ENCODE measurements around the gene CCDC142. TPM values are rescaled to one million over a fixed set of nuclear protein-coding genes. Genes with fewer than 3 reads are reported as not detected.
A peak's percentile ranks its signal among the peaks of the same experiment; 100 is the strongest.

Gene CCDC142
- total and polyA plus RNA-seq, 2 donors (not counting 1 experiment from before 2014, with no cell fraction given) = 13.0 to 61.6 TPM

DNA sequence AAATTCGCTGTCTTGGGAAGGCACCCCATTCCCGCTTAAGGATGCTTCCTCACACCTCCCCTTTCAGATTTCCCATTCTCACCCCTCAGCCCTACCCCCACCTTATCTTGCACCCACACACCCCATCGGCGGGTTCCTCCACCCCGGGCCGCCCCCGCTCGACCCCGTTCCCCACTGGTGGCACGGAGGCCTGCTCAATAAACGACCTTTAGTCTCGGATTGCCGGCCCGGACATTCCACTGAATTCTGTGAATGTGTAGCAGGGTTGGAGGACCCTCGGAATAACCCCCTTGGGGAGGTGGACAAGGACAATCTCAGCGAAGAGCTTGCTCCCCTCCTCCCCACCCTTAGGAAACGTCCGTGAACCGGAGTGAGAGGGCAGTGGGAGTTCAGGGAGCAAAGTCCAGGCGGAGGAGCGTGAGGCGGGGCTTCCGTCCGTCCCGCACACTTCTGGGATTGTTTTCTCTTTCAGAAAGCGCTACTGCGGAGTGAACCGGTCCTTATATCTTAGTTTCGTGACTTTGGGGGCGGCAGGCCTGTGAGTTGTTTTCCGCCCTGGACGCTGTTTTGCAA, 19.4 kb upstream of the CCDC142 start:
- DNase-seq = no peak
- Histone ChIP-seq H3K27ac (ENCODE audit: low read length in 2 of 2) (no peak overlapping the region), H3K4me3 (ENCODE audit: control extremely low read depth in 1 of 5, extremely low read depth in 1 of 5, insufficient read depth in 1 of 5, low read depth in 2 of 5, low read length in 4 of 5) (peak overlapping the region in 4 of 5 experiments; percentile 46 to 67 (median 54)), H3K79me2 (ENCODE audit: control insufficient read depth, insufficient read depth, low read length) (peaks cover 8% of the 10 kb centered on the region), H3K4me1 (ENCODE audit: control insufficient read depth in 2 of 2, insufficient read depth in 2 of 2, low read length in 2 of 2) (peaks cover 60 to 62% of the 10 kb centered on the region in 2 donors), H4K20me1 (ENCODE audit: control insufficient read depth, insufficient read depth, low read length, poor library complexity, severe bottlenecking) (no peaks in the 10 kb centered on the region), H3K9me3 (ENCODE audit: control extremely low read depth in 1 of 3, control insufficient read depth in 2 of 3, insufficient read depth in 1 of 3, low read length in 2 of 3) (peaks cover 0 to 31% (median 0%) of the 10 kb centered on the region in 3 donors), H3K36me3 (replicated peaks in 1 of 2; ENCODE audit: control extremely low read depth in 1 of 2, control insufficient read depth in 1 of 2, extremely low read depth in 1 of 2, insufficient read depth in 2 of 2, low read length in 1 of 2) (peaks cover 0 to 10% of the 10 kb centered on the region in 2 experiments), H2AFZ (ENCODE audit: insufficient read depth, low read depth, low read length, poor library complexity, severe bottlenecking) (peak overlapping the region; percentile 73), H3K4me2 (replicated peaks; ENCODE audit: low read depth, low read length, poor library complexity, severe bottlenecking) (peak overlapping the region; percentile 94), H3K9ac (ENCODE audit: low read length) (peak overlapping the region; percentile 67), H3K27me3 (replicated peaks in 1 of 4; ENCODE audit: control extremely low read depth in 1 of 4, control insufficient read depth in 3 of 4, insufficient read depth in 4 of 4, low read length in 3 of 4) (peaks cover 0 to 87% (median 37%) of the 10 kb centered on the region in 4 experiments)
- 16% methylated on average over 20 of the region's 32 CpGs for WGBS (ENCODE audit: insufficient coverage)
- ATAC-seq (ENCODE audit: low read depth) = no peak
- Mint-ChIP-seq H3K4me3 (peak overlapping the region; percentile 86), H3K9me3 (ENCODE audit: insufficient read depth) (no peaks in the 10 kb centered on the region), H3K4me1 (peaks cover 74% of the 10 kb centered on the region), H3K27me3 (peaks cover 65% of the 10 kb centered on the region), H3K27ac (peak overlapping the region; percentile 59)
- intact Hi-C loops (cut with micrococcal nuclease) = no loop called here
- POLR2A ChIA-PET = interaction anchor here (1.6 kb wide), 1 partner anchor 45 kb away, joined by 3 read pairs; no protein-coding TSS in a partner anchor
- CTCF ChIA-PET = interaction anchor here (1.0 to 3.0 kb wide), 4 partner anchors 12 to 84 kb away, joined by 3 to 16 read pairs (median 9); partner anchors contain the start of genes CCDC142 and TTC31
- no peak for TF ChIP-seq EZH2 (IDR thresholded peaks at IDR 0.05; ENCODE audit: borderline replicate concordance, insufficient read depth, low read depth, low read length, poor library complexity, severe bottlenecking)
- TF ChIP-seq, protein P1, sequence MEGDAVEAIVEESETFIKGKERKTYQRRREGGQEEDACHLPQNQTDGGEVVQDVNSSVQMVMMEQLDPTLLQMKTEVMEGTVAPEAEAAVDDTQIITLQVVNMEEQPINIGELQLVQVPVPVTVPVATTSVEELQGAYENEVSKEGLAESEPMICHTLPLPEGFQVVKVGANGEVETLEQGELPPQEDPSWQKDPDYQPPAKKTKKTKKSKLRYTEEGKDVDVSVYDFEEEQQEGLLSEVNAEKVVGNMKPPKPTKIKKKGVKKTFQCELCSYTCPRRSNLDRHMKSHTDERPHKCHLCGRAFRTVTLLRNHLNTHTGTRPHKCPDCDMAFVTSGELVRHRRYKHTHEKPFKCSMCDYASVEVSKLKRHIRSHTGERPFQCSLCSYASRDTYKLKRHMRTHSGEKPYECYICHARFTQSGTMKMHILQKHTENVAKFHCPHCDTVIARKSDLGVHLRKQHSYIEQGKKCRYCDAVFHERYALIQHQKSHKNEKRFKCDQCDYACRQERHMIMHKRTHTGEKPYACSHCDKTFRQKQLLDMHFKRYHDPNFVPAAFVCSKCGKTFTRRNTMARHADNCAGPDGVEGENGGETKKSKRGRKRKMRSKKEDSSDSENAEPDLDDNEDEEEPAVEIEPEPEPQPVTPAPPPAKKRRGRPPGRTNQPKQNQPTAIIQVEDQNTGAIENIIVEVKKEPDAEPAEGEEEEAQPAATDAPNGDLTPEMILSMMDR (IDR thresholded peaks at IDR 0.05) = no peak
